Omental fat pad (tissue), 4 donors: Measurements from ENCODE around the gene ANAPC7. TPM values are rescaled to one million over a fixed set of nuclear protein-coding genes. Genes with fewer than 3 reads are reported as not detected.
"Not testable (repeated sequence)": the region's sequence is repeated elsewhere in the genome, so short reads cannot be mapped to it uniquely, and the experiment has no call there.

ENCODE experiments used
- ATAC-seq: fragments of 150-250 bp; one replicate; pipeline ENCODE4 v1.9.1; 2016; ENCODE audit warnings: mild to moderate bottlenecking, moderate library complexity; ENCODE audit not compliant: low FRiP score
- DNase-seq: peaks from one replicate; pipeline ENCODE4 v3.0.0-alpha.2; 2019; ENCODE audit warnings: low spot score
- CTCF ChIP-seq, 3 donors: fragments of 450-650 bp; IDR thresholded peaks; one replicate each; pipeline ENCODE4 v1.5.1; 2016 to 2017; ENCODE audit warnings: antibody characterized with exemption in 3 of 3, mild to moderate bottlenecking in 3 of 3, moderate library complexity in 2 of 3
- total RNA-seq, 4 donors: library from RNA; depleted of rRNA; stranded (reverse); fragments of >200 nt; gene quantifications; one replicate each; pipeline ENCODE4 v1.1.0, GENCODE V29; 2016

The ANAPC7 gene
- total RNA-seq, 4 donors from 2014 or later: 34.6 to 54.8 (median 48.9) TPM

- no peak for DNase-seq
- no peak for ATAC-seq
- no peak for TF ChIP-seq CTCF (IDR thresholded peaks at IDR 0.05)
Measured at GRCh38 chr12:110365489-110366320, 37.8 kb downstream of the ANAPC7 start.

GRCh38 chr12:110361216-110361615 lies 42.3 kb downstream of the ANAPC7 start:
- no peak for TF ChIP-seq CTCF (IDR thresholded peaks at IDR 0.05)
- ATAC-seq (no peak), DNase-seq (no peak)

GRCh38 chr12:110358384-110359097 lies 45.0 kb downstream of the ANAPC7 start:
- not testable (repeated sequence) for ATAC-seq, DNase-seq

- ATAC-seq (no peak), DNase-seq (no peak)
- TF ChIP-seq CTCF (IDR thresholded peaks at IDR 0.05): no peak
Measured at GRCh38 chr12:110355073-110355472, 48.4 kb downstream of the ANAPC7 start.

GRCh38 chr12:110354172-110354780 lies 49.2 kb downstream of the ANAPC7 start:
- TF ChIP-seq CTCF (IDR thresholded peaks at IDR 0.05): no peak
- ATAC-seq (peak; percentile 29), DNase-seq (no peak)

GRCh38 chr12:110353211-110353965 lies 50.1 kb downstream of the ANAPC7 start:
- no peak for TF ChIP-seq CTCF (IDR thresholded peaks at IDR 0.05)
- DNase-seq (no peak), ATAC-seq (no peak)

- no peak for ATAC-seq
- no peak for DNase-seq
- no peak for TF ChIP-seq CTCF (IDR thresholded peaks at IDR 0.05)
Measured at GRCh38 chr12:110352401-110352800, 51.1 kb downstream of the ANAPC7 start.
